Keratinocyte (primary cell): ENCODE data around the gene HOOK2. TPM values are rescaled to one million over a fixed set of nuclear protein-coding genes. Genes with fewer than 3 reads are reported as not detected.

Experiments used
- DNase-seq: peaks from one replicate; pipeline ENCODE4 v3.0.0-alpha.2; 2011; ENCODE audit warnings: low read depth, missing footprints, low spot score
- FAIRE-seq: peaks from 2 replicates; lab custom pipeline; 2011; peaks lifted over from hg19 to GRCh38; lab: Jason Lieb, UNC
- H2AFZ ChIP-seq: 2 replicates; pipeline ENCODE4 v1.6.0; 2012; ENCODE audit warnings: low read length, control low read depth, inconsistent platforms; ENCODE audit not compliant: control insufficient read depth
- H3K27ac ChIP-seq: 2 replicates; pipeline ENCODE4 v1.5.1; 2011; ENCODE audit warnings: low read length; ENCODE audit not compliant: control insufficient read depth, insufficient read depth
- H3K27me3 ChIP-seq: 3 replicates; pipeline ENCODE4 v1.6.0; 2011; ENCODE audit warnings: low read length; ENCODE audit not compliant: control insufficient read depth, insufficient read depth; ENCODE audit errors: extremely low read depth
- H3K36me3 ChIP-seq, 2 experiments: 2 replicates in 1 of 2; 3 replicates in 1 of 2; pipeline ENCODE4 v1.5.1; 2011; ENCODE audit warnings: low read length in 2 of 2, mild to moderate bottlenecking in 1 of 2; ENCODE audit not compliant: control insufficient read depth in 2 of 2, insufficient read depth in 2 of 2; ENCODE audit errors: extremely low read depth in 1 of 2
- H3K4me1 ChIP-seq: 3 replicates; pipeline ENCODE4 v1.5.1; 2011; ENCODE audit warnings: low read length; ENCODE audit not compliant: control insufficient read depth, insufficient read depth; ENCODE audit errors: extremely low read depth
- H3K4me2 ChIP-seq: 3 replicates; pipeline ENCODE4 v1.6.0; 2011; ENCODE audit warnings: low read depth, low read length; ENCODE audit not compliant: control insufficient read depth, insufficient read depth; ENCODE audit errors: extremely low read depth
- H3K4me3 ChIP-seq, 3 experiments: fragments of 200-600 bp in 1 of 3; sonication (generic) in 1 of 3; 2 replicates in 2 of 3; 3 replicates in 1 of 3; pipeline ENCODE4 v1.5.1; 2011 to 2016; ENCODE audit warnings: low read length in 3 of 3, mild to moderate bottlenecking in 3 of 3, control low read depth in 2 of 3, inconsistent platforms in 1 of 3, low read depth in 1 of 3, mixed read lengths in 1 of 3, mixed run types in 1 of 3, moderate library complexity in 1 of 3; ENCODE audit not compliant: control insufficient read depth in 2 of 3, insufficient read depth in 2 of 3; ENCODE audit errors: extremely low read depth in 1 of 3
- H3K79me2 ChIP-seq: 2 replicates; pipeline ENCODE4 v1.6.0; 2012; ENCODE audit warnings: low read length; ENCODE audit not compliant: control insufficient read depth, insufficient read depth
- H3K9ac ChIP-seq: 3 replicates; pipeline ENCODE4 v1.6.0; 2011; ENCODE audit warnings: low read length; ENCODE audit not compliant: control insufficient read depth, insufficient read depth; ENCODE audit errors: extremely low read depth
- H3K9me1 ChIP-seq: 3 replicates; pipeline ENCODE4 v1.6.0; 2011; ENCODE audit warnings: low read length; ENCODE audit not compliant: control insufficient read depth, insufficient read depth; ENCODE audit errors: extremely low read depth
- H3K9me3 ChIP-seq: 2 replicates; pipeline ENCODE4 v1.5.1; 2012; ENCODE audit warnings: low read depth, low read length; ENCODE audit not compliant: control insufficient read depth
- H4K20me1 ChIP-seq: 3 replicates; pipeline ENCODE4 v1.6.0; 2011; ENCODE audit warnings: low read length; ENCODE audit not compliant: control insufficient read depth, insufficient read depth; ENCODE audit errors: extremely low read depth
- CTCF ChIP-seq, 3 experiments: IDR thresholded peaks in 1 of 3; conservative IDR thresholded peaks in 1 of 3; optimal IDR thresholded peaks in 1 of 3; 2 replicates in 2 of 3; 3 replicates in 1 of 3; pipeline versions ENCODE3 to v1.5.1; 2011; ENCODE audit warnings: low read length in 3 of 3, mild to moderate bottlenecking in 3 of 3, moderate library complexity in 2 of 3, control low read depth in 1 of 3, inconsistent platforms in 1 of 3; ENCODE audit not compliant: insufficient read depth in 2 of 3; ENCODE audit errors: extremely low read depth in 1 of 3
- EZH2 ChIP-seq: IDR thresholded peaks from one replicate; pipeline ENCODE4 v1.6.1; 2012; ENCODE audit warnings: inconsistent platforms, mild to moderate bottlenecking, low read length, moderate library complexity
- dilution Hi-C: fragments of 300-500 bp; cut with MboI; formaldehyde crosslinking; loops from one replicate; pipeline ENCODE4 v1.7.0; 2020; ENCODE audit warnings: low sequenced_read_pairs; ENCODE audit not compliant: extremely low pct_ligation_motif_present
- polyA plus RNA-seq, 5 experiments: library from polyadenylated mRNA; depleted of rRNA in 3 of 5; stranded (reverse) in 3 of 5; stranded (forward) in 1 of 5; unstranded in 1 of 5; fragments of >200 nt; gene quantifications; 1 replicate in 1 of 5; 2 replicates in 3 of 5; 3 replicates in 1 of 5; pipeline versions ENCODE4 v1.2.1 to v1.2.3, GENCODE V29; 2011 to 2012; ENCODE audit warnings: missing spikeins in 2 of 5, low read depth in 1 of 5, low replicate concordance in 1 of 5

Gene HOOK2
- polyA plus RNA-seq, 1 donor (not counting 4 experiments of a cell fraction or from before 2014, with no cell fraction given): 21.9 TPM

- no peak overlapping the region for H3K27ac ChIP-seq
- H3K4me3 ChIP-seq: no peak overlapping the region
- H3K4me1 ChIP-seq: no peaks in the 10 kb centered on the region
- H4K20me1 ChIP-seq: peaks cover 3% of the 10 kb centered on the region
- no peak for FAIRE-seq
- no peaks in the 10 kb centered on the region for H3K27me3 ChIP-seq
- H3K9ac ChIP-seq: no peak overlapping the region
- H3K79me2 ChIP-seq: no peaks in the 10 kb centered on the region
- peaks cover 7 to 28% of the 10 kb centered on the region in 2 experiments for H3K36me3 ChIP-seq
- H3K9me3 ChIP-seq: no peaks in the 10 kb centered on the region
- dilution Hi-C loops: no loop called here
- H3K9me1 ChIP-seq: no peaks in the 10 kb centered on the region
- no peak for DNase-seq
- TF ChIP-seq CTCF (optimal IDR thresholded peaks at IDR 0.05 in 1 of 3, IDR thresholded peaks at IDR 0.05 in 1 of 3, conservative IDR thresholded peaks at IDR 0.05 in 1 of 3; ENCODE audit: extremely low read depth in 1 of 3, insufficient read depth in 2 of 3, low read length in 3 of 3) (no peak), EZH2 (no peak)
- no peak overlapping the region for H3K4me2 ChIP-seq
- no peak overlapping the region for H2AFZ ChIP-seq
These were observed 12.3 kb downstream of the HOOK2 start for GRCh38 chr19:12763100-12763499.

GRCh38 chr19:12759686-12760085 lies 15.7 kb downstream of the HOOK2 start:
- Histone ChIP-seq H2AFZ (no peak overlapping the region), H3K27ac (no peak overlapping the region), H3K4me1 (no peaks in the 10 kb centered on the region), H3K4me3 (no peak overlapping the region), H3K9me1 (no peaks in the 10 kb centered on the region), H3K27me3 (no peaks in the 10 kb centered on the region), H3K79me2 (no peaks in the 10 kb centered on the region), H3K36me3 (peaks cover 7 to 12% of the 10 kb centered on the region in 2 experiments), H3K9me3 (no peaks in the 10 kb centered on the region), H4K20me1 (no peaks in the 10 kb centered on the region), H3K9ac (no peak overlapping the region), H3K4me2 (no peak overlapping the region)
- dilution Hi-C loops: no loop called here
- DNase-seq (no peak), FAIRE-seq (no peak)
- TF ChIP-seq EZH2: no peak
